ENCODE data around the gene GIT1.
A peak's percentile ranks its signal among the peaks of the same experiment; 100 is the strongest.

Gene GIT1

GRCh38 chr17:29593591-29594518 is 4.4 kb upstream of the GIT1 start:
- TF ChIP-seq CTCF (conservative IDR thresholded peaks at IDR 0.05; ENCODE audit: low read depth, low read length) = peak; percentile 59
- DNase-seq (ENCODE audit: low read depth) = no peak
- peak overlapping the region; percentile 68 for H3K4me3 ChIP-seq (ENCODE audit: low read length)

GRCh38 chr17:29592850-29593551 is 3.6 kb upstream of the GIT1 start, which contains the start of gene ANKRD13B:
TSS of gene ANKRD13B (plus strand) at chr17:29593132. CDS start at chr17:29593622, 490 bp downstream.
- no peak for TF ChIP-seq CTCF (conservative IDR thresholded peaks at IDR 0.05; ENCODE audit: low read depth, low read length)
- H3K4me3 ChIP-seq (ENCODE audit: low read length) = peak within 1 kb of the TSS; percentile 68
- DNase-seq (ENCODE audit: low read depth) = no peak

GRCh38 chr17:29591737-29592608 is 2.5 kb upstream of the GIT1 start:
- peak overlapping the region; percentile 46 for H3K4me3 ChIP-seq (ENCODE audit: low read length)
- DNase-seq (ENCODE audit: low read depth) = peak; percentile 86
- TF ChIP-seq CTCF (conservative IDR thresholded peaks at IDR 0.05; ENCODE audit: low read depth, low read length) = peak; percentile 97

- TF ChIP-seq CTCF (conservative IDR thresholded peaks at IDR 0.05; ENCODE audit: low read depth, low read length) = no peak
- H3K4me3 ChIP-seq (ENCODE audit: low read length) = peak overlapping the region; percentile 46
- peak; percentile 67 for DNase-seq (ENCODE audit: low read depth)
Measured at GRCh38 chr17:29591146-29591736, 1.8 kb upstream of the GIT1 start.

GRCh38 chr17:29590411-29591145 is 1.1 kb upstream of the GIT1 start:
- H3K4me3 ChIP-seq (ENCODE audit: low read length) = peak overlapping the region; percentile 46
- no peak for TF ChIP-seq CTCF (conservative IDR thresholded peaks at IDR 0.05; ENCODE audit: low read depth, low read length)
- DNase-seq (ENCODE audit: low read depth) = peak; percentile 69

Measured in retinal pigment epithelial cell (primary cell).